Right hindlimb (tissue), 1 donor: ENCODE data around the gene ARHGAP42.

ENCODE experiments used
- DNase-seq: peaks from one replicate; pipeline ENCODE4 v3.0.0-alpha.2; 2018

The ARHGAP42 gene

GRCh38 chr11:100682247-100682969 lies 4.7 kb upstream of the ARHGAP42 start:
- DNase-seq = no peak

- DNase-seq = no peak
These were observed 4.0 kb upstream of the ARHGAP42 start for GRCh38 chr11:100683126-100683525.

DNA sequence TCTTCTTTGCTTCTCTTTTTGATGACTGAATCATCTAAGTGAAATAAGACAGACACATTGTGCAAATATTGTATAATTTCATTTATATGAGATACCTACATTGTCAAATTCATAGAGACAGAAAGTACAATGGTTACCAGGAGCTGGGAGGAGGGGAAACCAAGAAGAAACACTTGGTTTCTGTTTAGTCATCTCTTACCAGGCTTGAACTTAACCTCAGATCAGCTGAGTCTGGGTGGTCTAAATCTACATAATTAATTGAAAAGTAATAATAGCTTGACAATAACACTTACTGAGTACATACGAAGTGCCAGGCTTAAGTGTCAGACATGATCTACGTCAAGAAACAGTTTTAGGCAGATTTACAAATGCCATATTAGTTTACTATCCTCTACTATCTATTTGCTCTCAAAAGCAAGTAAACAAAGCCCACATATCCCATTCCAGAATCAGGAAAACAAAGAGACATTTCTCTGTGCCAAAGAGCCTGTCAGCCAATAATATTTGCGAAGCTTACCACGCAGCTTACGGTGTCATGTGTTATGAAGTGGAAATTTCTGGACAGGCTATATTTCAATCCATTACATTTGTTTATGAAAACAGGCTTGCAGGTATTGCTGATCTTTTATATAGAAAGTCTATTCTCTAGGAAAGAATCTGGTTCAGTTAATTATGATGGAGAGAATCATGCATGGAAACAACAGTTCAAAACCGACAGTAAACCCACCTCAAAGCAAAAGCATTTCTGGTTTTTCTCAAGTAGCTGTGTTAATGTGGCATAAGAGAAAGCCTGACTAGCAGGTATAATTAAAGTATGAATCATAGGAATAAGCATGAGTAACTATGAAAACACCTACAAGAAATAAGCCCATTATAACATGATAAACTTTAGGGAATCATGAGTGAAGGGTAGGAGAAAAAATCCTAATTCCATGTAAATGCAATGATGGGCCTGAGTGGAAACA lies 2.7 kb upstream of the ARHGAP42 start:
- no peak for DNase-seq

GRCh38 chr11:100686476-100687053 lies 523 bp upstream of the ARHGAP42 start:
- DNase-seq = no peak

DNA sequence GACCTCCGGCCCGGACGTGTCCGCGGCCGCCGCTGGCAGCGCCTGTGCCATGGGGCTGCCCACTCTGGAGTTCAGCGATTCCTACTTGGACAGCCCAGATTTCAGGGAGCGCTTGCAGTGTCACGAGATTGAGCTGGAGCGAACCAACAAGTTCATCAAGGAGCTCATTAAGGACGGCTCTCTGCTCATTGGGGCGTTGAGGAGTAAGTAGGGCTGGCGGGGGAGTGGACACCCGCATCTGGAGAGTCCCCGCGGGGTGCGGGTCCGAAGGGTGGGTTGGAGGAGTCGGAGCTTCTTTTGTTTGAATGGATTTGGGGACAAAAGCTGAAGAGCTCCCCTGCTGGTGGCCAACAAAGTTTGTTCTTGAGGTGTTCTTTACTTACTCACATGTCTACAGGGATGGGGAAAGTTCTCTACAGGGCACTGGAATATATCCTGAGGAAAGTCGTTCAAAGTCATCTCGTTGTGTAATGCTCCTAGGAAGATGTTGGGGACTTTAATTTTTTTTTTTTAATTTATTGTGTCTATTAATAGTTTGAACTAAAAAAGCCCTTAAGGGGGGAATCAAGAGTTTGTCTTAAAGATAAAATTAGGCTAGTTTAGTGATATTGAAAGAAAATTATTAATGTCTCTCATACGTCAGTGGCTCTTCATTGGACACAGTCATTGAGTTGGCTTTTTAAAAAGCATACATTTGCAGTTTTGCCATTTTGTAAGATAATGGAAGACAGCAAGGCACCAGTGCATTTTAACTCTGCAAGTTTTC lies 725 bp downstream of the ARHGAP42 start:
- peak; percentile 82 for DNase-seq

GRCh38 chr11:100689141-100689540 lies 2.1 kb downstream of the ARHGAP42 start:
- no peak for DNase-seq

- no peak for DNase-seq
These were observed 5.0 kb downstream of the ARHGAP42 start for GRCh38 chr11:100691896-100692653.

GRCh38 chr11:100695911-100696310 lies 8.8 kb downstream of the ARHGAP42 start:
- no peak for DNase-seq

- DNase-seq = no peak
These were observed 16.1 kb downstream of the ARHGAP42 start for GRCh38 chr11:100703139-100703538.

- no peak for DNase-seq
These were observed 16.9 kb downstream of the ARHGAP42 start for GRCh38 chr11:100703801-100704575.

DNA sequence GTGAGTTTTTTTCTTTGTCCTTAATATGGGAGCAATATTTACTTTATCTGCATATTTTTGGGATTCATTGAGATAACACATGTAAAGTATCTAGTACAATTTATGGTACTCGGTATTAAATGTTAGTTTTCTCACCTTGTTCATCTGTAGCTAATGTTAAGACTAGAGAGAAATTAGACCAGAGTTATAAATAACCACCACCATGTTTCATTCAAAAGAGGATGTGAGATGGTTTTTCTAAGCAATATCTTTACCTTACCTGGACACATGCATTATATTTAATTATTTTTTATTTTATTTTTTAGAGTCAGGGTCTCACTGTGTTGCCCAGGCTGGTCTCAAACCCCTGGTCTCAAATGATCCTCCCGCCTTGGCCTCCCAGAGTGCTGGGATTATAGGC lies 18.4 kb downstream of the ARHGAP42 start:
- no peak for DNase-seq

- DNase-seq = no peak
These were observed 19.1 kb downstream of the ARHGAP42 start for GRCh38 chr11:100706179-100706578.

GRCh38 chr11:100709233-100709957 lies 22.3 kb downstream of the ARHGAP42 start:
- DNase-seq = no peak

DNA sequence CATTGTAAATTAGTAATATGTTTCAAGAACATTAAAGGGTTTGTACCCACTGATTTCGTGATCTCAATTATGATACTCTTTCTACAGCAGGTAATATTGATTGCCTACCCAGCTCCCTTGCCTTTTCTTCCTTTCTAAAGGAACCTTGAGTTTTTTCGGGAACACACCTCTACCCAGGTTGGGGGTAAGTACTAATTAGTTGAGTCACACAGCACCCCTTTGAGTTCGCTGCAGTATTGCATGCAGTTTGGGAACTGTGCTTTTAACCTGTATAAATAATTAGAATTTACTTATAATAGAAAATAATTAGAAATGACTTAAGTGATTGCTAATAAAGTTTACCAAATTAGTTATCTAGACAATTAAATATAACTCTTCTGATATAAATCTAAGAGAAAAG lies 24.9 kb downstream of the ARHGAP42 start:
- DNase-seq = no peak

DNA sequence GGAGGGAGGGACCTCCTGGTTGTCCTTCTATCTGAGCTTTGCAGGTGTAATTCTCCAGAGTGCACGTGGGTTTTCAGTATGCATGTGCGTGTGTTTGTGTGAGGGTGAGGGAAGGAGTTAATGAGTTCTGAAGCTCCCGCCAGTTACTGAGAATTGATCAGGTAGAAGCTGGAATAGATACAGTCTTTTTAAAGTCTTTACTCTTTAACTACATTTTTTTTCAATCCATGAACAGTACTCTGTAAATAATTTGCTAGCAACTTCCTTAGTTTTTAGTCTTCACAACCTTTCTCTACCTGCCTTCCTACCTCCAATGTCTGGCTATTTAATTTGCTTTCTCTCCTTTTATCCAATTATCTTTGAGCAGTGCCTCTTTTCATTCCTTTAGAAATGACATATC lies 25.5 kb downstream of the ARHGAP42 start:
- no peak for DNase-seq

- no peak for DNase-seq
These were observed 28.2 kb downstream of the ARHGAP42 start for GRCh38 chr11:100715165-100715761.

GRCh38 chr11:100716838-100717237 lies 29.8 kb downstream of the ARHGAP42 start:
- DNase-seq = no peak

GRCh38 chr11:100719362-100719761 lies 32.3 kb downstream of the ARHGAP42 start:
- DNase-seq = peak; percentile 60

- peak; percentile 54 for DNase-seq
These were observed 32.7 kb downstream of the ARHGAP42 start for GRCh38 chr11:100719809-100720221.

GRCh38 chr11:100726680-100727079 lies 39.6 kb downstream of the ARHGAP42 start:
- DNase-seq = no peak
